HS-27A (cell line): ENCODE measurements around the gene ZSCAN29.
"Not testable (repeated sequence)": the region's sequence is repeated elsewhere in the genome, so short reads cannot be mapped to it uniquely, and the experiment has no call there.

Experiments used
- DNase-seq: peaks from one replicate; pipeline ENCODE4 v3.0.0-alpha.2; 2012; ENCODE audit warnings: low read depth, missing footprints

Gene ZSCAN29

DNA sequence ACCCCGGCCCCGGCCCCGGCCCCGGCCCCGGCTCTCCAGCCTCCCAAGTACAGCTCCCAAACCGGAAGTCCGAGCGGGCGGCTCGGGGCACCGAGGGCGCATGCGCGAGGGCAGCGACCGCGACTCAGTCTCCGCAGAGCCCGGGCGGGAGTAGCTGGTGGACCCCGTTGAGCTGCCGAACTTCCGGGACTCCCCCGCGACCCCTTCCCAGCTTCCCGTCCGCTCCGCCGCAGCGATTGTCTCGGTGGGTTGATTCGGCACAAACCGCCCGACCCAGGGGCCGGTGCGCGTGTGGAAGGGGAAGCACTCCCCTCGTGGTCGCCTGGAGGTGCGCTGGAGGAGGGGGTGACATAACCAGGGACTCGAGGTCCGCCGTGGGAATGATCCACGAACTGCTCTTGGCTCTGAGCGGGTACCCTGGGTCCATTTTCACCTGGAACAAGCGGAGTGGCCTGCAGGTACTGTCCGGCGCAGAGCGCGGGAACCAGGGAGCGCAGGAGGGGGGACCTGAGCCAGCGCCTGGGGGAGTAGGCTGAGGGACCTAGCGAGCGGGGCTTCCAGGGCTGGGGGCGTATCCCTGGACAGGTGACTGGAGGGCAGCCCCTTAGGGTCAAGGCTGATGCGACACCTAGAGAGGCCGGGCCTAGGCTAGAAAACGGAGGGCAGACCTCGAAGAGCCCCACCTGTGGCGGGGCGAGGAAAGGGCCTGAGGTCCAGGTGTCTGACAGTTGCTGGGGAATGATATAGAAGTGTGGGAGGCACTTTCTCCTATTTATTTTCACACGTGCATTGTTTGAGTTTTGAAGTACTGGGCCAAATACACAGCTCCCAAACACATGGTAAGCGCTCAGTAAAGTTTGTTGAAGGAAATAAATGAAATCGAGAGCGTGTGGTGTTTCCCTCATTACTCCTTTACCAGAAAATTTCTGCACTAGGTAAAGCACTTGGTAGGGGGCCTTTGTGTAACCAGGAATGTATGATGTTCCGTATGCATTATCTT lies at the start of gene ZSCAN29, which contains the start of gene TUBGCP4:
TSS of gene ZSCAN29 (minus strand) at position 69 of the 1,000 bp plus-strand sequence. CDS start 1,130 bp downstream, outside the sequence.
TSS of gene TUBGCP4 (plus strand) at position 127 of the 1,000 bp plus-strand sequence. CDS start at position 381, 254 bp downstream.
- peak; percentile 48 for DNase-seq

- DNase-seq, result no peak
Measured at GRCh38 chr15:43420435-43420834, 49.6 kb upstream of the ZSCAN29 start.

DNA sequence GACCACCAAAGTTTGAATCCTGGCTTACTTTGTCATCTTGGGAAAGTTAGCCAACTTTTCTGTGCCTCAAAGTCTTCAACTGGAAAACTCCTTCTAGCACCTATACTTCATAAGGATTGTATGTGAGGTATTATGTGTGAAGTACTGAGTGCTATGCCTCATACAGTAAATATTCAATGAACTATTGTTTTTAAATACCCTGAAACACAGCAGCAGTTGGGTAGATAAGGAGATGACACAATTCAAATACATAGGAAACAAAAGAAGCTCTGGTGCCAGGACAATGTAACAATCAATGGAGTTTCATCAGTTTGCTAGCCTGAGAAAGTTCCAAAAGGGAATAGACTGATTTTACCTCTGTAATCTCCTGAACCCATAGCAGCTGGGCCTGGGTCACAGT lies 43.4 kb upstream of the ZSCAN29 start:
- no peak for DNase-seq

DNA sequence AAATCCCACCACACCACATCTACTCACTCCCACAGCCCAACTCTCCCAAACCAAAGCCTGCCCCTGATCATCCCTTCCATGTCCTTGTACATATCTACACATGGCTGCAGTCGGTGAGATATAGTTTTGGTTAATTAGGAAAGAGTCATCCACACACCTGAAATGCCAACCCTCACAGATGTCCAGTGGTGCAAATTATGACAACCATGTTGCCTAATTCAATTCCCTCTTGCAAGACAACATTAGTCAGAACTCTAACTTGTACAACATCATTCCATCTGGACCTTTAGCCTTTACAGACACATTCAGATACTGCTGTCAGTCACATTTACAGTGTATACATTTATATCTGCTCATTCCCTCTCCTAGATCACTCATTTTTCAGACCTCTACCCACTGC lies 41.3 kb upstream of the ZSCAN29 start:
- DNase-seq, result no peak

DNA sequence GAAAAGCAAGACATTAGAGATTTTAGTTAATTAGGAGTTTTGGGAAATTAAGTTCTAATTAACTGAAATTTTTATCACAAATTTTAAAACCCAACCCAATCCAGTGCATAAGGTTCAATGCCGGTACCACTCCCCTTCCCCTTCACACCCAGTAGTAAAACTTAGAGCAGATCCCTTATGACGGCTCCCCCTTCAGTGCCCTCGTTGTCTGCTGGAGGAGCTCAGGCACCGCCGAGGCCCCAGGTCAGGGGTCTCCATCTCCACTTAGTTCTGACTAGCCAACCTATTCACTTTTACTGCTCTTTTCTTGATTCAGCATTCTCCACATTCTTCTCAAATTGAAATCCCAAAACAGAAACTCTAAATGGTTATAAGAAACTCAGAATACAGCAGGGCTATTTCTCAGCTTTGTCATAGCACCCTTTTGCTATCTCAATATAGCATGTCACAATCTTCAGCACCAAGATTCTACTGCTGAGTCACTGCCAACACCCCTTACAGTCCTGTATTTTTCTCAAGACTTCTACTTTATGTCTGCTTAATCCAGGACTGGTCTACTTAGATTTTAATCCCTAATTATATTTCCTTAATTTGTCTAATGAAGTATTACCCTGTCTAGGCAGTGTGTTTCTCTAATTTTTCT lies 39.9 kb upstream of the ZSCAN29 start:
- no peak for DNase-seq

GRCh38 chr15:43408789-43409188 lies 37.9 kb upstream of the ZSCAN29 start:
- no peak for DNase-seq

DNA sequence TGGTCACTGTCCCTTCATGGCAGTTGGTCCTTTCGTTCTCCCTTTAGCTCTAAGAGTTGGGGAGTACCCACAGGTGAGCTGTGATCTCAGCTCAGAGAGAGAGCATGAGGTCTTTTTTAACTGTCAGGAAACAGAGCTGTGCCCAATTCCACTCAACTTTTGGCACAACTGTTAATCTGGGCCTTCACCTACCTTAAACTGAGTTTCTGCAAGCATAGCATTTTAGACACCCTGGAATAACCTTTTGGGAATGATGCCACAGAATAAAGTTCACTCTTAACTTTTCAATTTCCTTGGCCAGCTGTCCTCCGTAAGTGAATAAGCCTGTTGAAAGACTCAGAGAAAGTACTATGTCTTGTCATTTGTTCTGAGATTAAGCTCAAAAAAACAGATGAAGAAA lies 36.0 kb upstream of the ZSCAN29 start:
- DNase-seq, result no peak

DNA sequence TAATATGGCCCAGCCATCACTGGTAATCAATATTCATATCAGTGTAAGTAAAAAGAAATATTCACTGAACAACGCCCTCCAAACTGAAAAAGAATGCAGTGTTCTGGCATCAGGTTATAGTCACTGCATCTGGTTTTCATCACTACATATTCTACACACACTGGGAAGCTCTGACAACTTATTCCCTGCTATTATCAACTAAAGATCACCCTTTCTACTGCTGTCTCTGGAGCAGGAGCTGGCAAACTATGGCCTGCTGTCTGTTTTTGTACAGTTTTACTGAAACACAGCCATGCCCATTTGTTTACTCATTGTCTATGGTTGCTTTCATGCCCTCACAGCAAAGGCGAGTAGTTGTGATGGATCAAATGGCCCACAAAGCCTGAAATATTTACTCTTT lies 35.3 kb upstream of the ZSCAN29 start:
- DNase-seq, result no peak

DNA sequence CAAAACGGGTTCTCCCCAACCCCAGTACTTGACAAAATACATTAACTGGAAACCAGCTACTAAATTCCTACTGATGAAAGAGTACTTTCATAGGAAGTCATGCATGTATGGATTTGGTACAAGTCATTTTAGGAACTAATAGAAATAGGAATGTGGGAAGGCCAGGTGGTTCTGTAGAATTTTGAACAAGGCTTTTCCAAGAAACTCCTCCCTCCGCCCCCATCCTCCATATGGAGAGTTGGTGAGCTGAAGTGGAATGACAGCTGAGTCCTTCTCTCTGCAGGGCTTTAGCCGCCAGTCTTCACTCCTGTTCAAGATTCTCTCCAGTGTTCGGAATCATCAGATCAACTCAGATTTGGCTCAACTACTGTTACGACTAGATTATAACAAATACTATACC lies 33.3 kb upstream of the ZSCAN29 start:
- DNase-seq, result no peak

- no peak for DNase-seq
Measured at GRCh38 chr15:43403616-43404015, 32.8 kb upstream of the ZSCAN29 start.

GRCh38 chr15:43402255-43402654 lies 31.4 kb upstream of the ZSCAN29 start:
- no peak for DNase-seq

DNA sequence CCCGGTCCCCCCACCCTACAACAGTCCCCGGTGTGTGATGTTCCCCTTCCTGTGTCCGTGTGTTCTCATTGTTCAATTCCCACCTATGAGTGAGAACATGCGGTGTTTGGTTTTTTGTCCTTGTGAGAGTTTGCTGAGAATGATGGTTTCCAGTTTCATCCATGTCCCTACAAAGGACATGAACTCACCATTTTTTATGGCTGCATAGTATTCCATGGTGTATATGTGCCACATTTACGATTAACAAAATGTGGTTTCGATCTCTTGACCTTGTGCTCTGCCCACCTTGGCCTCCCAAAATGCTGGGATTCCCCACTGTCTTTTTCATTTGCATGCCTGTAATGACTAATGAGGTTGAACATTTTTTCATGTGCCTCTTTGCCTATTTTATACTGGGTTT lies 22.7 kb upstream of the ZSCAN29 start:
- DNase-seq, result not testable (repeated sequence)

- DNase-seq, result no peak
Measured at GRCh38 chr15:43390723-43391122, 19.9 kb upstream of the ZSCAN29 start.

GRCh38 chr15:43383070-43383469 lies 12.2 kb upstream of the ZSCAN29 start:
- no peak for DNase-seq

DNA sequence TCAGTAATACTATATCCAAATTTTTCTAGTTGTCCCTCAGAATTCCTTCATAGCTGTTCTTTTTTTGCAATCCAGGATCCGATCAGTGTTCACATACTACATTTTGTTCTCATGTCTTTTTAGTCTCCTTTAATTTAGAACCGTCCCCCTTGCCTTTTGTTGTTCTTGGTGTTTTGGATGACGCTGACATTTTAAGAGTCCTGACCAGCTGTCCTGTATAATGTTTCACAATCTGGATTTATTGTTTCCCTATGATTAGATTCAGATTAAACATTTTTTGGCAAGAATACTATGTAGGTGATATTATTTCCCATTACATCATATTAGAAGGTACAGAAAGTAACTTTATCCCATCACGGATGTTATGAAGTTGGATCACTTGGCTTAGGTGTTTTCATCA lies 11.5 kb upstream of the ZSCAN29 start:
- DNase-seq, result no peak

- DNase-seq, result no peak
Measured at GRCh38 chr15:43378601-43379000, 7.8 kb upstream of the ZSCAN29 start.

- no peak for DNase-seq
Measured at GRCh38 chr15:43376017-43376705, 5.3 kb upstream of the ZSCAN29 start.

GRCh38 chr15:43370310-43370974 lies 401 bp downstream of the ZSCAN29 start:
- DNase-seq, result no peak

- DNase-seq, result no peak
Measured at GRCh38 chr15:43361313-43361903, 9.4 kb downstream of the ZSCAN29 start.

DNA sequence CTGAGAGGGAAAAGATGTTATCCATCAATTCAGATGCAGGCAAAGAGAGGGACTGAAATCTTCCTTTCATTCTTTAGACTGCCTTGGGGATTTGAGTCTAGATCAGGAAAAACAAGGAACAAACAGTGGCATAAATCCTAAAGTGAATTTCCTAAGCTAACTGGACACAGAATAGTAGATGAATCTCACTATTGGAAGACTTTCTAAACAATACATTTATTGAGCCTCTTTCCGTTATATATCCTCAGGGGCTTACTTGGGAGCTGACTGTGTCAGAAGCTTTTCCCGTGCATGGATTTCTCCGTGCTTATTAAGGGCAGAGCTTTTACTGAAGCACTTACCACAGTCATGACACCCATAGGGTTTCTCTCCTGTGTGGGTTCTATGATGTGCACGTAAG lies 10.0 kb downstream of the ZSCAN29 start:
- DNase-seq, result no peak

- DNase-seq, result no peak
Measured at GRCh38 chr15:43352693-43353382, 18.0 kb downstream of the ZSCAN29 start.
